ENCODE data around the gene MUC4. TPM values are rescaled to one million over a fixed set of nuclear protein-coding genes. Genes with fewer than 3 reads are reported as not detected.

The MUC4 gene
- total RNA-seq, 1 experiment from 2014 or later = 0.36 TPM

GRCh38 chr3:195767792-195768191 lies 43.9 kb downstream of the MUC4 start:
- intact Hi-C loops (cut with micrococcal nuclease; ENCODE audit: unreplicated experiment) = no loop called here
- DNase-seq = no peak
- BruUV-seq (replicated peaks) = no TSS peak
- Histone ChIP-seq H3K4me1 (no peaks in the 10 kb centered on the region), H3K9me3 (no peaks in the 10 kb centered on the region), H3K4me3 (ENCODE audit: low read depth, low read length) (no peak overlapping the region), H3K27me3 (replicated peaks; ENCODE audit: control insufficient read depth, insufficient read depth, low read length) (no peaks in the 10 kb centered on the region), H3K36me3 (ENCODE audit: control insufficient read depth, insufficient read depth, low read length) (no peaks in the 10 kb centered on the region)
- Mint-ChIP-seq H3K36me3 (ENCODE audit: insufficient read depth, unreplicated experiment) (no peaks in the 10 kb centered on the region), H3K27ac (ENCODE audit: unreplicated experiment) (no peak overlapping the region), H3K4me3 (ENCODE audit: unreplicated experiment) (no peak overlapping the region), H3K9me3 (ENCODE audit: unreplicated experiment) (peaks cover 7% of the 10 kb centered on the region), H3K27me3 (ENCODE audit: insufficient read depth, unreplicated experiment) (no peaks in the 10 kb centered on the region), H3K4me1 (ENCODE audit: low read depth, unreplicated experiment) (no peaks in the 10 kb centered on the region)
- TF ChIP-seq CTCF (IDR thresholded peaks at IDR 0.05; ENCODE audit: insufficient read depth in 1 of 2, low read depth in 1 of 2, low read length in 1 of 2, severe bottlenecking in 1 of 2, unreplicated experiment in 1 of 2) = no peak
- ChIA-PET POLR2A (no interaction called here), CTCF (no interaction called here)

GRCh38 chr3:195766671-195767070 lies 45.1 kb downstream of the MUC4 start:
- no peaks in the 10 kb centered on the region for H3K9me3 Mint-ChIP-seq (ENCODE audit: unreplicated experiment)
- Histone ChIP-seq H3K36me3 (ENCODE audit: control insufficient read depth, insufficient read depth, low read length) (no peaks in the 10 kb centered on the region), H3K4me1 (no peaks in the 10 kb centered on the region), H3K4me3 (ENCODE audit: low read depth, low read length) (no peak overlapping the region), H3K9me3 (no peaks in the 10 kb centered on the region), H3K27me3 (replicated peaks; ENCODE audit: control insufficient read depth, insufficient read depth, low read length) (no peaks in the 10 kb centered on the region)
- BruUV-seq (replicated peaks) = no TSS peak
- no peaks in the 10 kb centered on the region for H3K4me1 Mint-ChIP-seq (ENCODE audit: low read depth, unreplicated experiment)
- DNase-seq = no peak
- no peaks in the 10 kb centered on the region for H3K27me3 Mint-ChIP-seq (ENCODE audit: insufficient read depth, unreplicated experiment)
- no peak overlapping the region for H3K27ac Mint-ChIP-seq (ENCODE audit: unreplicated experiment)
- no peak for TF ChIP-seq CTCF (IDR thresholded peaks at IDR 0.05; ENCODE audit: insufficient read depth in 1 of 2, low read depth in 1 of 2, low read length in 1 of 2, severe bottlenecking in 1 of 2, unreplicated experiment in 1 of 2)
- ChIA-PET POLR2A (interaction anchor here (0.5 kb wide), 1 partner anchor 74 kb away, joined by 3 read pairs; no protein-coding TSS in a partner anchor), CTCF (no interaction called here)
- intact Hi-C loops (cut with micrococcal nuclease; ENCODE audit: unreplicated experiment) = no loop called here
- no peak overlapping the region for H3K4me3 Mint-ChIP-seq (ENCODE audit: unreplicated experiment)
- H3K36me3 Mint-ChIP-seq (ENCODE audit: insufficient read depth, unreplicated experiment) = no peaks in the 10 kb centered on the region

GRCh38 chr3:195764961-195765706 lies 46.6 kb downstream of the MUC4 start:
- intact Hi-C loops (cut with micrococcal nuclease; ENCODE audit: unreplicated experiment) = no loop called here
- Histone ChIP-seq H3K36me3 (ENCODE audit: control insufficient read depth, insufficient read depth, low read length) (no peaks in the 10 kb centered on the region), H3K27me3 (replicated peaks; ENCODE audit: control insufficient read depth, insufficient read depth, low read length) (no peaks in the 10 kb centered on the region), H3K4me3 (ENCODE audit: low read depth, low read length) (no peak overlapping the region), H3K4me1 (no peaks in the 10 kb centered on the region), H3K9me3 (no peaks in the 10 kb centered on the region)
- CTCF ChIA-PET = no interaction called here
- no peak overlapping the region for H3K4me3 Mint-ChIP-seq (ENCODE audit: unreplicated experiment)
- peaks cover 4% of the 10 kb centered on the region for H3K27me3 Mint-ChIP-seq (ENCODE audit: insufficient read depth, unreplicated experiment)
- BruUV-seq (replicated peaks) = no TSS peak
- no peaks in the 10 kb centered on the region for H3K9me3 Mint-ChIP-seq (ENCODE audit: unreplicated experiment)
- DNase-seq = no peak
- POLR2A ChIA-PET = no interaction called here
- no peaks in the 10 kb centered on the region for H3K36me3 Mint-ChIP-seq (ENCODE audit: insufficient read depth, unreplicated experiment)
- no peaks in the 10 kb centered on the region for H3K4me1 Mint-ChIP-seq (ENCODE audit: low read depth, unreplicated experiment)
- TF ChIP-seq CTCF (IDR thresholded peaks at IDR 0.05; ENCODE audit: insufficient read depth in 1 of 2, low read depth in 1 of 2, low read length in 1 of 2, severe bottlenecking in 1 of 2, unreplicated experiment in 1 of 2) = no peak
- no peak overlapping the region for H3K27ac Mint-ChIP-seq (ENCODE audit: unreplicated experiment)

All from Caco-2 (cell line).